Fibroblast of skin of abdomen (primary cell): ENCODE data around the gene ETV5.

Experiments
- DNase-seq: peaks from one replicate; pipeline ENCODE4 v3.0.0-alpha.2; 2013

Gene ETV5

DNA sequence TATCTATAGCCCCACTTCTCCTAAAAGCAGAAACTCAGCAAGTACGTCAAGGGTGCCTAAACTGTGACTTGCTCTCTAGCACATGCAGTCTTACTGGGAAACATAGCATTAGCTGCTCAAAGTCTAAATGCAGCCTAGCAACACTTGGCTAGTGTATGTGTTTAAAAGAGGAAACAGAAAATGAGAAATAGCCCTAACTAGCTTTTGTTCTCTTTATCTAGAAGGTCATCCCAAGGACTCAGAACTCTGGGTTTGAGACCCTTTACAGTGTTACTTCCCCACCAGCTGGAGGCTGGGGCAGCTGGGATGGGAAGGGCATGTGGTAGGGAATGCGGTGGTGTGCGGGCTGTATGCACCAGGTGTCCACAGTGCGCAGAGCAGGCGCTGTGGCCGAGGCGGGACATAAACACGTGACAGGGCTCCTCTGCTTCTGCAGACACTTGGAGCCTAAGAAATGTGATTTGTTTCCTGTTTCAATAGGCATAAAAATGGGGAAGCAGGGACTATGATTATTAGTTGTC is 13.3 kb downstream of the ETV5 start:
- no peak for DNase-seq

DNA sequence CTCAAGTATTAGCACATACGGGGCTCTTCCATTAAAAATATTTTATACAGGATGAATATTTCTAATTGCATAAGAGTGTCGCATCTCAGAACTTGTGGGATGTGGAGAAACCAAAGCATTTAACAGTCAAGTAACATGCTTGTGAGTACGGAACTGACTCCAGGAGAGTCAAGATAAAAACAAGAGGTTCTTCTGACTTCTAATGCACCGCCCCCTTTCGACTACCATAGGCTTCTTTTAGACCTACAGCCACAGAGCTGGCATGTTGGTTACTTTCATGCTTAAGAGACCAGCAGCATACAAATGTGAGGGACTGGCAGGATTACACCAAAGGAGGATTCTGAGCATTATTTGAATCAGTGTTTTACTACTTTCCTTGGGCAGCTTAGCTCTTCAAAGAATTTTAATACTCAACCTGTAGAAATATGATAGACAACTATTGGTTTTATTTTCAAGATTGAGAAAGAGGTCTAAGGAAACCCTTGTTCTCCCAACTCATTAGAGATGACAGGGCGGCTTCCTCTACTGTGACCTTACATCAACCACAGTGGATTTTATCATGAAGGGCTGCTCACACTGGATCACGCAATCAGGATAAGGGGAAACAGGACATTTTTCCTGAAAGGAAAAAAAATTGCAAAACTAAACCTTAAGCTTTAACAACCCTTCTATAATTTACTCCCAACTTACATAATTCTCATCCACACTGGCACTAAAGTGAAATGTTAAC is 14.0 kb downstream of the ETV5 start:
- DNase-seq: no peak

DNA sequence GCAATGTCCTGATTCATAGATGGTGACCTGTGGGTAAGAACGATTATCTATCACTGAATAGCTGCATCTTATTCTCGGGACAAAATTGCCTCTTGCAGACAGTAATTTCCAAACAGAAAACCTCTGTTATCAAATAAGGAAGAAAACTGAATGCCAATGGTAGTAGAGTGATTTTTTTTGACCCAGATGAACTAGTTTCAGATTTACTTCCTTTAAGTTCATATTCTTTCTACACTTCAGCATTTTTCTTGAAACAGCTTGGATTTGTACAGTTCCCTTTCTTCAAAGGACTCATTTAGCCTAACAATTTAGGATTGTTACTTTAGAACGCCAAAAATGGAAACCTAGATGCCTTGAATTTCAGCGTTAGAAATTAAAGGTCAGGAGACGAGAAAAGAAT is 14.6 kb downstream of the ETV5 start:
- DNase-seq: no peak

DNA sequence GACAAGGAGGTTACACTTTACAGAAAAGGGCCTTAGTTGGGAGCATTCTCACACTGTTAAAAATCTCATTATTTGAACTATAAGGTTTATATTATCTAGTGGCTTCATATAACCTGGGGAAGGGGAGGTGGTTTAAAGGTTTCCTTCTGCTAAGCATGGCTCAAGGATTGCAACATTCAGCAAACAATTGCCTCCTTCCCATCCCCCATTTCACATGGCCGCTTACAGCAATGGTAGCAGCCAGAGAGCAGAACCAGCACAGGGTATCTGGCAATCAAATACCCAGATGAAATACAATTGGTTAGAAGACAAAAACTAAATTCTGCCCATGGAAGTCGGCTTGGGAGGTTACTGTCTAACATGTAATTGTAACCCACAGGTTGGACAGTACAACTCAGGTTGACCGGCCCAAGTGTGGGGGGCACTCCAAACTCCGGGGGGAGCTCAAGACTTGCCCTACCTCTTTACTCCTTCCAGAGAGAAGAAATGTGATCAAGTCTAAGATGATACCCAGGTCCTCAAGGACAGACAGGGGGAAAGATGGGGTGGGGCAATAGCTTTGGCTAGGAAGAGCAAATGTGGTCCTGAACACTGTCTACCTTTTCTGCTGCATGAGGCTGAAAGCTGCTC is 15.5 kb downstream of the ETV5 start:
- no peak for DNase-seq

DNA sequence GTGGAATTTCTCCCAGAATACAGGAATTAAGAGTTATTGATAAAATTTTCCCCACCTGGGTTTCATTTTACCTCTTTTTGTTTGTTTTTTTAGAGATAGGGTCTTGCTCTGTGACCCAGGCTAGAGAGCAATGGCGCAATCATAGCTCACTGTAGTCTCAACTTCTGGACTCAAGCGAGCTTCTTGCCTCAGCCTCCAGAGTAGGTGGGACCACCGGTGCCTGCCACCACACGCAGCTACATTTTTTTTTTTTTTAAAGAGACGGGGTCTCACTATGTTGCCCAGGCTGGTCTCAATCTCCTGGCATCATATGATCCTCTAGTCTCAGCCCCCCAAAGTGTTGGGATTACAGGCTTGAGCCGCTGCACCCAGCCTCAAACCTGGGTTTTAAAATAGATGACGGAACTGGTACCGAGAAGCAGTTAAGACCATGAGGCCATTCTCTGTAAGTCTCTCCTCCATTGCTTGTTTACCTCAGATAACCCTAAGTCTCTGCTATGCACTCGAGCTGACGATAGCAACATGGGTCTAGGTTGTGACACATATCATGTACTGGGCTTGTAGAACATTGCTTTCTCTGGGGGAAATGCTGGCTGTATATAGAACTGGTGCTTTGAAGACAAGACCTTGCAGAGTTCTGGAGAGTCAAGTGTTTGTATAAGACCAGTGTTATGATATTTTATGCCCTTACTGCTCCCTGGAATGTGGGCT is 16.4 kb downstream of the ETV5 start:
- no peak for DNase-seq

DNA sequence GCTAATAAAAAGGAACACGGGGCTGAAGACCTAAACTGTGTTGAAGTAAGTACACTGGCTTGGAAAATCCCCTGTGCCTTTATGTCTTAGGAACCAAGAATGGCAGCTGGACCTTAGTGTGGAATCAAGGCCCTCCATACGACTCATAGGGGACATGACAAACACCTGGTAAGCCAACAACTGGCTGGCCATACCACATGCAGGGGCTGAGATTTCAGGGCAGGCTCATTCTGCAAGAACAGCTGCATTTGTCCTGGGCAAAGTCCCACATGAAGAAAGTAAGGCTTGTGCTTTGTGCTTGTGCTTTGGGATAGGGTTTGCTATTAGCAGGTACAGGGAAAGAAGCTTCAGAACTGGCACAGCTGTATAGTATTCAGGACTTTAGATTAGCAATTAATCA is 18.0 kb downstream of the ETV5 start:
- DNase-seq: no peak

DNA sequence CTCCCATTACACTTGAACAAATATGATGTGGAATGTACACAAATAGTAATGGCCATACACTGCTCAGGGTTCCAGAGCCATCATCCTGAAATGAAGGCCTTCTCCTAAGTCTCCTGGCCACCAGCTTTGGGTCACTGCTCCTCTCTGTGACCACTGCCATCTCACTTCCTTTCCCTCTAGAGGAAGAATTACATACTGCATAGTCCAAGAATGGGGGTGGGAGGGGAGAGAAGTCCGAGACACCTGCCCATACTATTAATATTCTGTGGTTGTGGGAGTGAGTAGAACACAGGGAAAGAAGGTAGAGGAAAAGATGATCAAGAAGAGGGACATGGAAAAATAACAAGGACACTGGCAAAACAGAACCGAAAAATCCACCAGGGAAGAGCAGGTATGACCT is 20.6 kb downstream of the ETV5 start:
- no peak for DNase-seq

DNA sequence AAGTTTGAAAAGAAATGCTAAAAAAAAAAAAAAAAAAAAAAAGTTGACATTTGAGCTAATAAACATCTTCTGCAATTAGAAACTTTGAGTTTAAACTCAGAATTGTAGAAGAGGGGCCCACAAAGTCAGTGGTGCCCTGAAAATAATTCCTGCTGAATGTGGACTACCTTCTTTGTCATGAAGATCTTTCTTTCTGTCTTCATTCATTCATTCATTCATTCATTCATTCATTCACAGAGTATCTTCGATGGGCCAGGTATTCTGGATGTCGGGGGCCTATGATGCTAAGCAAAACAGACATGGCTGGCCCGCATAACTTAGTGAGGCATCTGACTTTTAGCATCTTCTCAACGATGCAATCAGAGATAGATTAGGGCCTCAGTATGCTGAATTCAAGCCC is 24.6 kb downstream of the ETV5 start:
- no peak for DNase-seq

DNA sequence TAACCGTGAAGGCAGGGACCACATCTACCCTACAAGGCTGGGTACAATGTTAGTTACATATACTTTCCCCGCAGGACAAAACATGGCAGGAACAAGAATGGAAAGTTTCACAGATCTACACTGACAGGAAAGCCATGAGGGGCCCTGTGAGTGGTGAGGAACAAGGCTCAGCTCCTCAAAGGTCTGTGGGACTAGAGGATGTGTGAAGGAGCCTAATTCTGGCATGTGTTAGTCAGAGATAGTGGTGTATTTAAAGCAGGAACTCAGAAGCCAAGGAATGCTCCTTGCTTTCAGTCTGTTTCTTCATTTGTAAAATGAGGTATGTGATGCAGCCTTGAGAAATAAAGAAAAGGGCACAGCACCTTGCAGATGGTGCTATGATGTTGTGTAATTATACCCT is 25.1 kb downstream of the ETV5 start:
- DNase-seq: peak; percentile 7

DNA sequence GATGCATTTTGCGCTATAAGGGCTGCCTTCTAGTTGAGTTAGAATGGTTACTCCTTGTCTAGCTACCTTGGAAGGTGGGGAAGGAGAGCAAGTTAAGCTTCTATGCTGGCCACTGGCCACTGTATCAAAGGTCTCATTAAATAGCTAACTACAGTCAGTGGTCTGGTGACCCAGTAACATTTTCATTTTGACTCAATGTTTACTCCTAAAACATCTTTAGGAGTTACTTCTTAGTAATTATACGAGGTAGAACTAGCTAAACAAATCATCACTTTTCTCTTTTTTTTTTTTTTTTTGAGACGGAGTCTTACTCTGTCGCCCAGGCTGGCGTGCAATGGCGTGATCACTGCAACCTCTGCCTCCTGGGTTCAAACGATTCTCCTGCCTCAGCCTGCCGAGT is 26.7 kb downstream of the ETV5 start:
- DNase-seq: no peak

DNA sequence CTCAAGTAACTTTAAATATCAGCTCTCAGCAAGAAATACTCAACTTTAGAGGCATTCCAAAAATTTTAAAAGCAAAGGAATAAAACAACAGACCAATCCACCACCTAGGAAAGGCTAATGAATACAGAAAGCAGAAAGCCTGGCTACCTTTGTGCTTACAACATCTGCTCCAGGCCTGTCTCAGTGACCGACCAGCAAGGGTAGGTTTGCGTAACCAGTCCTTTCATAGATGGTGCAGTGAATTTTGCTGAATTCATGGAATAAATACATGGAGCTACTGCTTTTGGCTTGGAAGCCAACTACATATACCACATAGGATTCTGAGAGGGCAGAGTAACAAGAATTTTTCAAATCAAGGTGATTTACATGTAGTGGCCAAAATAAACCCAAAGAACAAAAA is 27.2 kb downstream of the ETV5 start:
- no peak for DNase-seq

DNA sequence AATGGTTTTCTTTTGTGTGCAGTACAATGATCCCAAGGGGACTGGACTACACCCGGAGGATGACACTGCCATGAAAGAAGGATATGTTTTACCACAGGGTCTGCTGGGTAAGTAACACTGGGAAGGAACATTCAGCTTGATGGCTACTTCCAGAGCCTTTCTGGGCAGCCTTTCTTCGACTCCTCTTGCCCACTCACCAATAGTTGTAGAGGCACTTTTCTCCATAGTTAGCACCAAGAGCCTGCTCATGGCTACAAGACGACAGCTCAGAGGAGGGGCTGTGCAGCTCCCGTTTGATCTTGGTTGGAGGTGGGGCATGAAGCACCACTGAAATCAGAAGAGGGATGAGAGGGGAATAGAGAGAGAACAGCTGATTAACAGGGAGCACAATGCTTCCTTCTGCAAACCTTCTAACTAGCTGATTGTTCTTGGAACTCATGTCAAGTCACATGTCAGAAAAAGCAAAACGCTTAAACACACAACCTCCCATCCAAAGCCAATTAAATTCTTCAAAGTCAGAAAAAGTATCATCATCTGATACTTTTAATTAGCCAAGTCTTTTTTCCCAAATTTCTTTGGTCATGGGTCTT is 27.9 kb downstream of the ETV5 start:
- no peak for DNase-seq

DNA sequence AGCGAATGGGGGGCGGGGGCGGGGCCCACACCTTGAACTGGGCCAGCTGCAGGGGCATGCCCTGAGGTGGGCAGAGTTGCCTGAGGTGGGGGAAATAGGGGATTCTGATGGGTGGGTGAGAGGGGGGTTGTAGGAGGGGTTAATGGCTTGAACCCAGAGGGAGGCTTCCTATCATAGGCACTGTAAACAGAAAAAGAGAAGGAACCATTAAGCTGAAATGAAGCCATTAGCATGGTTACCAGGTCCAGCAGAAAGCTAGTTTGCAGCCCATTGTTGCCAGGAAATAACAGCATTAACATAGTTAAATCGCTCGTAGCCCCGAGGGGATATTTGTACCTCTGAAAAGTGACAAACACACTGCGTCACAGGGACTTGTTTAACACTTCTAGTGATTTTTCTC is 29.0 kb downstream of the ETV5 start:
- no peak for DNase-seq

DNA sequence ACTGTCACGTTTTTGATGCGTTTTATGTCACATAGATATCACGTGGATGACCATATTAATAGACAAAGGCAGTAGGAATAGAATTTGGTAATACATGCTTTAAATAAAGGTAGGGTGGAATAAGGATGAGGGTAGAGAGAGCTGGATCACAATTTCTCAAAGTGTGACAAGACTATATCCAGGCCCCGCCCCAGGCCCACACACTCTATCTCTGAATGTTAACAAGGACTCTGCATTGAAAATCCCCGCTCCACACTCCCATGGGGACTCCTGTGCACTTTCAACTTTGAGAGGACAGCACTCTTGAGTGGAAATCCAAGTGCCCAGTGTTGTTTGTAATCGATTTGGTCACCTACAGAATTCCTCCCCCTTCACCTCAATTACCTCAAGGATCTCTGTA is 31.4 kb downstream of the ETV5 start:
- DNase-seq: no peak

DNA sequence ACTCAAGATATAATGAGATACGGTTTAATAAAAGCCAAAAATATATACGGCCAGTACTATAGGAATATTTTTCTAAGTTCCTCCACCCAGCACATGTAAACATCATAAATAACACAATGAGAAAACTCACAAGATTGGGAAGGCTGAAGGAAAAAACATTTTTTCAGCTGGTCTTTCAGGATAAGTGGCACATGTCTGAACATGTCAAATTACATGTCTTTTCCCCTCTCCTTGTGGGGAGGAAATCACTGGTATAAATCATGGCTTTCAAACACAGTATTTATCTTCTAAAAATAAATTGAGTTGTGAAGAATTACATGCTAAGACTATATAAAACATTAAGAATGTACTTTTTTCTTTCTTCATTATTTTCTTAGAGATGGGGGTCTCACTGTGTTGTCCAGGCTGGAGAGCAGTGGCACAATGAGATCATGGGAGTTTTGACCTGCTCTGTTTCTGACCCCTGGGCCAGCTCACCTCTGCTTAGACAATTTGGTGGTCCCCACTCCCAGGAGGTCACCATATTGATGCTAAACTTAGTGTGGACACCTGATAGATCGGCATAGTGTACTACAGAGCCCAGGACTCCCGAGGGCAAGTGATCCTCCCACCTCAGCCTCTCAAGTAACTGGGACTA is 32.8 kb downstream of the ETV5 start:
- no peak for DNase-seq

DNA sequence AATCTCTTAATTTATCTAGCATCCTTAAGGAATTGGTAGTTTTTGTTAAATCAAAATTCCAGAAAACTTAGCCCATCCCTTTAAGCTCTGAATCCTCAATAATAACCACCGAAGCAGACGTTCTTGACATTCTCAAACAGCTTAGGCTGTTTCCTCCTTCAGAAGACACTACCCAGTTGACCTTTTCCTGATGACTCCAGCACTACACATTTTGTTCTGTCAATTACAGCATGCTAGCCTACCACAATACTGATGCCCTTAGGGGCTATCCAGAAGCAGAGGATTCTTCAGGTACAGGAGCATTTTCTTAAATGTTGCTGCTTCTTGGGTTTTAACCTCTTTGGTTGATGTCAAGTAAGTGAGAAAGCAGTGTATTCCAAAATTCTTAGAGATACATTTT is 33.4 kb downstream of the ETV5 start:
- no peak for DNase-seq

DNA sequence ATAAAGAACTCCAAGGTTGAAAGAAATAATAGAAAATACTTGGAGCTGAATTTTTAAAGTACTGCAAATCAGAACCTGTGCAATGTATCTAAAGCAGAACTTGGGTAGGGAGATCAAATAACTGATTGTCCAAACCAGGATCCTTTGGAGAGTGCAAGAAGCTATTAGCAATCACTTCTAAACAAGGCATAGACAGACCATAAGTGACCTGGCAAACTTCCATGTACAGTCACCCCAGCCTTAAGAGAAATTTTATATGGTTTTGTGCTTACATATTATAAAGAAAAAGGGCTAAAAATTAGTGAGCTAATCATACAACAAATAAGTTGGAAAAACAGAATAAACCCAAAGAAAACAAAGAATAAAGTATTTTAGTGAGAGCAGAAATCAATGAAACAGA is 35.2 kb downstream of the ETV5 start:
- DNase-seq: no peak

DNA sequence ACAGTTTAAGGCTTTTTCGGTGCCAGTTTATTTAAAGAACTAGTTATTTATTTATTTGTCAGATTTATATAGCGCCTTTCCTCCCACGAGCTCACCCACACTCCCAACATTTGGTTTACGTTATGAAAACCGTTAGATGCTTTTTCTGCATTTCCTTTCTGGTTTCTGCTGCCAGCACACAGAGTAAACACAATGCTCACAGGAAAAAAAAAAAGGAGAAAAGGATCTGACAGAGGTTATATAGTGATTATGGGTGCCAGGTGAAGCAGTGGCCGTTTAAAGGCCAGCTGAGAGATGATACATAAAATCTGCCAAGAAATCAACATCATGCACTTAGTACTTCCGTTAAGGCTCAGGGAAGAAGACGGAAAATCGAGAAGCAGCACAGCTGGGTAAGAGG is 37.9 kb downstream of the ETV5 start:
- DNase-seq: no peak

DNA sequence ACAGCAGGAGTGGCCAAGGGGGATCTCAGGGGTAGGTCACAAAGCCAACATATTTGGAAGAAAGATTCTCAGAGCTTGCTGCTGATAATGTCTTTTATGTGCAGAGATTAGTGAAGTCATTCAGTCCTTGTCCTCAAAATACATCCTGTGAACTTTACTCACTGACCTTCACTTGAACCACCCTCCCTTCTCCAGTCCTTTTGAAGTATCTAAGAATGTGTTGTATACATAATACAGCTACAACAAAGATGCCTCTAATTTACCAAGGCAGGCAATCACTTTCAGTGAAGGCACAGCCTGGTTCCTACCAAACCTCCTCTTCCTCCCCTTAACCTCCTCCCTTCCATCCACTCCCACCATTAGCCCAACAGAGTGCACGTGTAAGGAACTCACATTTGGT is 38.3 kb downstream of the ETV5 start:
- no peak for DNase-seq

DNA sequence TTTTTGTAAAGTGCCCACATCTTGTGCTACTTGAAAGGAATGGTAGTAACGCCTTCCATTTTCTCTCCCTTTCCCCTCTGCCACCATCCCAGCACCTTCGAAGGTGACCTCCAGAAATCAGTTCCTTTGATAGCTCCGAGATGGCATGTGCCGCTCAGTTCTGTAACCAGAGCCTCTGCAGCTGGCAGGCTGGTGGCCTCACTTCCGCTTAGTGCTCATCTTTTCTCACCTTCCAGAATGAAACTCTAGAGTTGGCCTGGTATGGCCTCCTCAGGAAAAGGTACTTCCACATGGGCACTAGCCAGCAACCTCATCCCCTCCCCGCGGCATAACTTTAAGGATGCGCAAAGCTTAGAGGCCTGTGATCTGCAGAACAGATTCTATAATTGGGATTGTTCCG is 38.8 kb downstream of the ETV5 start:
- DNase-seq: no peak

DNA sequence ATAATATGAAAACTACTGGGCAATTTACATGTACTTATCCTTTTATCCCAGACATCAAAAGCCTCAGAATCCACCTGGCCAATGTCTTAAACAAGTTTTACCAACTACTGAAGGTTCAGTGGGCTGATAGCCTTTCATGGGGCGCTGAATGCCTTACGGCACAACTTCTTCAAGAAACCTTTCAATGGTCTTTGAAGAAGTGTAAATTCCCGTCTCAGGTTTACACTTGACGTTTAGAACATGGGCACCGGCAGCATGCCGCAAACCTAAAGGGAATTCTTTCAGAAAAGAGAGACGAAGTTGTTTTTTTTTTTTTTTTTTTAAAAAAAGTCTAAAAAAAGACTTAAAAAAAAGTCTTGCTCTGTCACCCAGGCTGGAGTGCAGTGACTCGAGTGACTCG is 39.7 kb downstream of the ETV5 start:
- DNase-seq: no peak

DNA sequence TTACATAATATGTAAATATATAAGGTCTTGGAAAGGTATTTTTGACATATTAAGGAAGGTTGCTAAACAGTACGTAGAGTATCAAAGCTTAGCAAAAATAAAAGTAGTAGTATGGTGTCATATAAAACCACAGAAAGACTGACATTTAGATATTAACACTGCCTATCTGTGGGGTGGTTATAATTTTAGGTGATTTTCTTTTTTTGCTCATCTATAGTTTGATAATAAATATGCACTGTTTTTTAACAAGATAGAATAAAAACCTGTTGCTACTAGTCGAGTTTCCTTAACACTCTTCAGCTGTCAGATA is 40.7 kb downstream of the ETV5 start:
- no peak for DNase-seq
